Neural progenitor cell (in vitro differentiated cells): ENCODE results near the gene IL1R2.

Source experiments
- EZH2 ChIP-seq: fragments of 200-600 bp; sonication (generic); IDR thresholded peaks from 2 replicates; pipeline ENCODE4 v1.6.1; 2017; ENCODE audit warnings: antibody characterized with exemption, mild to moderate bottlenecking, moderate library complexity
- TF ChIP-seq, protein P1 (sequence below): fragments of 200-600 bp; sonication (generic); IDR thresholded peaks from 2 replicates; pipeline ENCODE4 v1.5.1; 2017; ENCODE audit warnings: antibody characterized with exemption, mild to moderate bottlenecking

DNA sequence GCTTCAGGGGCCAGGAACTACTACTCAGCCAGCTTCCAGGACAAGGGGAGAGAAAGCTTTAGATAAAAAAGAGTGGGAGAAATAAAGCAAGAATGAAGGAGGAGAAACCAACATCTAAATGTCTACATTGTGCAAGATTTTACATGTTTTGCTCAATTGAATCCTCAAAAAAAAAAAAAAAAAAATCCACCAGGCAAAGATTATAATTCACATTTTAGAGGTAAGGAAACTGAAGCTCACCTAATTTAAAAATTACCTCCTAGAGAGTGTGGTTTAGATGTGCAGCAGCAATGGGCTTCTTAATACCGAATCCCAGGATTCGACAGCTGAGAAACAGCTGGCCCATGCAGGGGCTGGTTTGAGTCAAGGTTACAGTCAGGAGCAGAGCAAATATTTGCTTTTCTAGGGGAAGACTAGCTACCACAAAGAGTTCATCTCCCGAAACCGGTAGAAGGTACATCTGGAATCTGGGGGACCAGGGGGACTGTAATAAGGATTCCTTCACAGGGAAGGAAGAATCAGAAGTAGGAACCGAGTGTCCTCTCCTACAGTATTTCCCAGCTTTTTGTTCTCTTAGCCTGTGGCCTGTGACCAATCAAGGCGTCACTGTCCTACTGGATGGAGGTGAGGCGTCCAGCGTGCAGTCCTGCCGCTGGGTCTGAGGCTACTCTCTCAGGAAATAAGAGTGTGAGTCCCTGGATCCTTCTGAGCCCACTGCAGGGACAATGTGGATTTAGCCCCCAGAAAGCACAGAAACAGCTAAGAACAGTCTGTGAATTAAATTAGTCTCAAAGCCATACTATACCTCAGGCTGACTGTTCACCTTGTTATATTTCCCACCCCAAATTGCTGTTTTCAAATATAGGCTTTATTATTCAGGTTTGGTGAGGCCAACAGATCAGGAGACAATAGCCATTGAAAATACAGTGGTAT lies 42.3 kb downstream of the IL1R2 start:
- TF ChIP-seq, protein P1, sequence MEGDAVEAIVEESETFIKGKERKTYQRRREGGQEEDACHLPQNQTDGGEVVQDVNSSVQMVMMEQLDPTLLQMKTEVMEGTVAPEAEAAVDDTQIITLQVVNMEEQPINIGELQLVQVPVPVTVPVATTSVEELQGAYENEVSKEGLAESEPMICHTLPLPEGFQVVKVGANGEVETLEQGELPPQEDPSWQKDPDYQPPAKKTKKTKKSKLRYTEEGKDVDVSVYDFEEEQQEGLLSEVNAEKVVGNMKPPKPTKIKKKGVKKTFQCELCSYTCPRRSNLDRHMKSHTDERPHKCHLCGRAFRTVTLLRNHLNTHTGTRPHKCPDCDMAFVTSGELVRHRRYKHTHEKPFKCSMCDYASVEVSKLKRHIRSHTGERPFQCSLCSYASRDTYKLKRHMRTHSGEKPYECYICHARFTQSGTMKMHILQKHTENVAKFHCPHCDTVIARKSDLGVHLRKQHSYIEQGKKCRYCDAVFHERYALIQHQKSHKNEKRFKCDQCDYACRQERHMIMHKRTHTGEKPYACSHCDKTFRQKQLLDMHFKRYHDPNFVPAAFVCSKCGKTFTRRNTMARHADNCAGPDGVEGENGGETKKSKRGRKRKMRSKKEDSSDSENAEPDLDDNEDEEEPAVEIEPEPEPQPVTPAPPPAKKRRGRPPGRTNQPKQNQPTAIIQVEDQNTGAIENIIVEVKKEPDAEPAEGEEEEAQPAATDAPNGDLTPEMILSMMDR = no peak
- no peak for TF ChIP-seq EZH2
